GM23338 (cell line): ENCODE data around the gene ZBTB48. TPM values are rescaled to one million over a fixed set of nuclear protein-coding genes. Genes with fewer than 3 reads are reported as not detected.

Experiments used
- ATAC-seq: fragments of 200-7000 bp; cut with Tn5 transposase; 3 replicates; pipeline ENCODE4 v1.9.1; 2020
- DNase-seq: peaks from one replicate; pipeline ENCODE4 v3.0.0-alpha.2; 2015; ENCODE audit warnings: low spot score
- H2AFZ ChIP-seq: fragments of 200-600 bp; sonication (generic); 2 replicates; pipeline ENCODE4 v1.8.0; 2016; ENCODE audit warnings: antibody characterized with exemption, mild to moderate bottlenecking, moderate library complexity
- H3F3A ChIP-seq: fragments of 200-600 bp; sonication (generic); replicated peaks from 2 replicates; pipeline ENCODE4 v1.8.0; 2017; ENCODE audit warnings: antibody characterized with exemption, mixed run types, low read depth
- H3K27ac ChIP-seq: fragments of 200-600 bp; sonication (generic); 2 replicates; pipeline ENCODE4 v1.6.1; 2016; ENCODE audit warnings: low read depth
- H3K27me3 ChIP-seq: fragments of 200-600 bp; sonication (generic); 2 replicates; pipeline ENCODE4 v1.8.0; 2016; ENCODE audit warnings: mild to moderate bottlenecking, mixed run types, moderate library complexity; ENCODE audit not compliant: insufficient read depth
- H3K36me3 ChIP-seq: fragments of 200-600 bp; sonication (generic); 2 replicates; pipeline ENCODE4 v1.8.0; 2016; ENCODE audit warnings: mild to moderate bottlenecking; ENCODE audit not compliant: insufficient read depth
- H3K4me1 ChIP-seq: fragments of 200-600 bp; sonication (generic); 2 replicates; pipeline ENCODE4 v1.8.0; 2016; ENCODE audit warnings: mild to moderate bottlenecking, moderate library complexity; ENCODE audit not compliant: insufficient read depth
- H3K4me2 ChIP-seq: fragments of 200-600 bp; sonication (generic); 2 replicates; pipeline ENCODE4 v1.7.1; 2017; ENCODE audit warnings: mixed run types
- H3K4me3 ChIP-seq: fragments of 200-600 bp; sonication (generic); 2 replicates; pipeline ENCODE4 v1.6.1; 2016; ENCODE audit warnings: mixed run types
- H3K79me2 ChIP-seq: fragments of 200-600 bp; sonication (generic); replicated peaks from 2 replicates; pipeline ENCODE4 v1.8.0; 2017; ENCODE audit warnings: mild to moderate bottlenecking; ENCODE audit not compliant: insufficient read depth
- H3K9me2 ChIP-seq: fragments of 200-600 bp; sonication (generic); 2 replicates; pipeline ENCODE4 v1.8.0; 2017; ENCODE audit not compliant: insufficient read depth
- H4K20me1 ChIP-seq: fragments of 200-600 bp; sonication (generic); replicated peaks from 2 replicates; pipeline ENCODE4 v1.8.0; 2017; ENCODE audit warnings: mild to moderate bottlenecking; ENCODE audit not compliant: insufficient read depth
- H3K27ac Mint-ChIP-seq: 2 replicates; pipeline ENCODE4 v1.8.0; 2020; ENCODE audit warnings: inconsistent platforms, mild to moderate bottlenecking, moderate library complexity, mixed read lengths
- H3K27me3 Mint-ChIP-seq: 3 replicates; pipeline ENCODE4 v1.8.0; 2022; ENCODE audit warnings: low read depth, mild to moderate bottlenecking, moderate library complexity, mixed read lengths, inconsistent platforms; ENCODE audit not compliant: insufficient read depth, poor library complexity
- H3K36me3 Mint-ChIP-seq: 3 replicates; pipeline ENCODE4 v1.8.0; 2021; ENCODE audit warnings: low read depth, mild to moderate bottlenecking, inconsistent platforms, moderate library complexity, mixed read lengths
- H3K4me1 Mint-ChIP-seq: 3 replicates; pipeline ENCODE4 v1.8.0; 2020; ENCODE audit warnings: mild to moderate bottlenecking, inconsistent platforms, mixed read lengths
- H3K4me3 Mint-ChIP-seq: 3 replicates; pipeline ENCODE4 v1.8.0; 2021; ENCODE audit warnings: moderate library complexity, mild to moderate bottlenecking, inconsistent platforms, mixed read lengths
- H3K9me3 Mint-ChIP-seq: 3 replicates; pipeline ENCODE4 v1.8.0; 2020; ENCODE audit warnings: moderate library complexity, mild to moderate bottlenecking, inconsistent platforms, mixed read lengths
- CREB1 ChIP-seq: fragments of 250-450 bp; sonication (Bioruptor Pico); IDR thresholded peaks from 2 replicates; pipeline ENCODE4 v1.5.0; 2020; ENCODE audit warnings: low read depth, mild to moderate bottlenecking, moderate library complexity
- EZH2 ChIP-seq: fragments of 200-600 bp; sonication (generic); IDR thresholded peaks from one replicate; pipeline ENCODE4 v1.8.0; 2017; ENCODE audit warnings: antibody characterized with exemption, mild to moderate bottlenecking, low read depth; ENCODE audit not compliant: unreplicated experiment
- EZH2phosphoT487 ChIP-seq: fragments of 200-600 bp; sonication (generic); IDR thresholded peaks from one replicate; pipeline ENCODE4 v1.8.1; 2018; ENCODE audit warnings: antibody characterized with exemption; ENCODE audit not compliant: unreplicated experiment
- NANOG ChIP-seq: IDR thresholded peaks from 2 replicates; pipeline ENCODE4 v1.6.1; 2016; ENCODE audit warnings: antibody characterized with exemption, borderline replicate concordance
- POLR2AphosphoS5 ChIP-seq: IDR thresholded peaks from 2 replicates; pipeline ENCODE4 v1.6.1; 2016; ENCODE audit warnings: antibody characterized with exemption, low read depth
- REST ChIP-seq: IDR thresholded peaks from one replicate; pipeline ENCODE4 v1.6.1; 2018; ENCODE audit warnings: antibody characterized with exemption; ENCODE audit not compliant: unreplicated experiment
- STAT1 ChIP-seq: IDR thresholded peaks from one replicate; pipeline ENCODE4 v1.6.1; 2016; ENCODE audit warnings: antibody characterized with exemption; ENCODE audit not compliant: unreplicated experiment
- ZNF114 ChIP-seq: fragments of 250-450 bp; sonication (Bioruptor Pico); IDR thresholded peaks from 2 replicates; pipeline ENCODE4 v1.5.0; 2020; ENCODE audit warnings: mild to moderate bottlenecking, moderate library complexity
- polyA plus RNA-seq: library from polyadenylated mRNA; unstranded; fragments of >200 nt; fragmentation: Nextera tagmentation; extraction: Ambion mirVana; gene quantifications from 2 replicates; pipeline ENCODE4 v1.2.1, GENCODE V29; 2016
- total RNA-seq: library from RNA; depleted of rRNA; stranded (reverse); fragments of >200 nt; shearing (Covaris generic); gene quantifications from 2 replicates; pipeline ENCODE4 v1.2.3, GENCODE V29; 2014

The ZBTB48 gene
- total and polyA plus RNA-seq, 2 experiments from 2014 or later: 17.3 to 25.5 TPM

- TF ChIP-seq EZH2phosphoT487: no peak
- no peak for TF ChIP-seq REST
- TF ChIP-seq POLR2AphosphoS5: no peak
- no peak for TF ChIP-seq ZNF114 (CRISPR knock-in tag)
- no peak for TF ChIP-seq CREB1
- no peak for TF ChIP-seq STAT1
Observed at GRCh38 chr1:6591644-6592043, 11.8 kb downstream of the ZBTB48 start (continued).

GRCh38 chr1:6592441-6592840 lies 12.6 kb downstream of the ZBTB48 start:
- Mint-ChIP-seq H3K9me3 (no peaks in the 10 kb centered on the region), H3K27me3 (peaks cover 14% of the 10 kb centered on the region), H3K4me1 (no peaks in the 10 kb centered on the region), H3K4me3 (no peak overlapping the region), H3K27ac (no peak overlapping the region), H3K36me3 (peaks cover 55% of the 10 kb centered on the region)
- no peak overlapping the region for H3K27ac ChIP-seq
- H3F3A ChIP-seq: peaks cover 14% of the 10 kb centered on the region; the same call in 1 of the 2 replicates
- no peak overlapping the region for H3K4me2 ChIP-seq
- peaks cover 38% of the 10 kb centered on the region; the same call in 1 of the 2 replicates for H4K20me1 ChIP-seq
- TF ChIP-seq EZH2: no peak
- TF ChIP-seq NANOG: no peak
- no peak for TF ChIP-seq ZNF114 (CRISPR knock-in tag)
- no peak for TF ChIP-seq REST
- no peak for TF ChIP-seq STAT1
- no peak for TF ChIP-seq CREB1
- H3K4me3 ChIP-seq: no peak overlapping the region
- H3K4me1 ChIP-seq: no peaks in the 10 kb centered on the region
- H3K27me3 ChIP-seq: no peaks in the 10 kb centered on the region
- no peak overlapping the region for H2AFZ ChIP-seq
- no peaks in the 10 kb centered on the region for H3K9me2 ChIP-seq
- H3K36me3 ChIP-seq: peaks cover 9% of the 10 kb centered on the region; the same call in 1 of the 2 replicates
- peaks cover 12% of the 10 kb centered on the region for H3K79me2 ChIP-seq
- ATAC-seq (no peak), DNase-seq (no peak)
